Stimulated activated CD8-positive, alpha-beta memory T cell treated with anti-CD3 and anti-CD28 coated beads, Interleukin-12 subunit alpha, Interleukin-12 subunit beta, amount 100 ng/mL, for 1 hour (primary cell): ENCODE measurements around the gene LAMA3.

Experiments used
- DNase-seq: peaks from one replicate; pipeline ENCODE4 v3.0.0-alpha.2; 2020; ENCODE audit warnings: low read depth

LAMA3 gene, protein sequence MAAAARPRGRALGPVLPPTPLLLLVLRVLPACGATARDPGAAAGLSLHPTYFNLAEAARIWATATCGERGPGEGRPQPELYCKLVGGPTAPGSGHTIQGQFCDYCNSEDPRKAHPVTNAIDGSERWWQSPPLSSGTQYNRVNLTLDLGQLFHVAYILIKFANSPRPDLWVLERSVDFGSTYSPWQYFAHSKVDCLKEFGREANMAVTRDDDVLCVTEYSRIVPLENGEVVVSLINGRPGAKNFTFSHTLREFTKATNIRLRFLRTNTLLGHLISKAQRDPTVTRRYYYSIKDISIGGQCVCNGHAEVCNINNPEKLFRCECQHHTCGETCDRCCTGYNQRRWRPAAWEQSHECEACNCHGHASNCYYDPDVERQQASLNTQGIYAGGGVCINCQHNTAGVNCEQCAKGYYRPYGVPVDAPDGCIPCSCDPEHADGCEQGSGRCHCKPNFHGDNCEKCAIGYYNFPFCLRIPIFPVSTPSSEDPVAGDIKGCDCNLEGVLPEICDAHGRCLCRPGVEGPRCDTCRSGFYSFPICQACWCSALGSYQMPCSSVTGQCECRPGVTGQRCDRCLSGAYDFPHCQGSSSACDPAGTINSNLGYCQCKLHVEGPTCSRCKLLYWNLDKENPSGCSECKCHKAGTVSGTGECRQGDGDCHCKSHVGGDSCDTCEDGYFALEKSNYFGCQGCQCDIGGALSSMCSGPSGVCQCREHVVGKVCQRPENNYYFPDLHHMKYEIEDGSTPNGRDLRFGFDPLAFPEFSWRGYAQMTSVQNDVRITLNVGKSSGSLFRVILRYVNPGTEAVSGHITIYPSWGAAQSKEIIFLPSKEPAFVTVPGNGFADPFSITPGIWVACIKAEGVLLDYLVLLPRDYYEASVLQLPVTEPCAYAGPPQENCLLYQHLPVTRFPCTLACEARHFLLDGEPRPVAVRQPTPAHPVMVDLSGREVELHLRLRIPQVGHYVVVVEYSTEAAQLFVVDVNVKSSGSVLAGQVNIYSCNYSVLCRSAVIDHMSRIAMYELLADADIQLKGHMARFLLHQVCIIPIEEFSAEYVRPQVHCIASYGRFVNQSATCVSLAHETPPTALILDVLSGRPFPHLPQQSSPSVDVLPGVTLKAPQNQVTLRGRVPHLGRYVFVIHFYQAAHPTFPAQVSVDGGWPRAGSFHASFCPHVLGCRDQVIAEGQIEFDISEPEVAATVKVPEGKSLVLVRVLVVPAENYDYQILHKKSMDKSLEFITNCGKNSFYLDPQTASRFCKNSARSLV (N-terminal part only)

DNA sequence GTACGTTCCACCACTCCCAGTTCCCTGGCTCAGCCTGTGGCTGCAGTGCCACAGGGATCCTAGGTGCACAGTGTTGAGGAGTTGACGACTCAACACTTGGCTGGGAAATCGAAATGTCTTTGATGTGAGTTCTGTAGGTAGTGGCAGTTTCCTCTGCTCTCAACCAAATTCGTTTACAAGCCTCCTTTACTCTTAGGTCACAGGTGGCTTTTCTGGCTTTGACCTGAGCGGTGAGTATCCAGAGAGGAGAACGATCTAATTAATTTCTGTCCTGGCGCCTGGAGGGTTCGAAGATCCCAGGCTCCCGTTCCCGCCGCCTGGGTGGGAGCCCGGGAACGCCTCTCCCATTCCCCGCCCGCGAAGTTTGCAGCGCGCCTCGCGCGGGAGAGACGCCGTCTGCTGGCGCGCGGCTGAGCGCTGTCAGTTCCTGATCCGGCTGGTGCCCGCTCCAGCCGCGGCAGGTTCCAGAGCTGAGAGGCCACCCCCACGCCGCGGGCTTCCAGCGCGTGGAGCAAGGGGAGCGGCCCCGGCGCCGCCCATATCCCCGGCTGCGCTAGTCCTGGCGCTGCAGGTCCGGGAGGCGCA lies at the start of gene LAMA3:
Gene LAMA3 (plus strand): TSS at position 423 of the 585 bp plus-strand sequence. CDS start 231 bp downstream, outside the sequence.
- DNase-seq, result no peak

DNA sequence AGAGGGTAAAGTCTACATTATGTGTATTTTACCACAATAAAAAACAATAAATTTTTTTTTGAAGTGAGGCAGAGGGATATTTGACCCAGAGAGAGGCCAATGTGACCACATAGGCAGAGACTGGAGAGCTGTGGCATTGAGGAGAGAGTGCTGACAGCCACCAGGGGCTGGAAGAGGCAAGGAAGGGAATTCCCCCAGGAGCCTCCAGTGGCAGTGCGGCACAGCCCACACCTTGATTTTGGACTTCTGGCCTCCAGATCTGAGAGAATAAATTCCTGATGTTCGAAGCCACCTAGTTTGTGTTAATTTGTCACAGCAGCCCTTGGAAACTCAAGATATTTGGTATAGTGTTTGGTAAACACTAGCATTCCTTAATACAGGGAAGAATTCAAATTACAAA lies 49.2 kb upstream of the LAMA3 start:
- DNase-seq, result no peak

DNA sequence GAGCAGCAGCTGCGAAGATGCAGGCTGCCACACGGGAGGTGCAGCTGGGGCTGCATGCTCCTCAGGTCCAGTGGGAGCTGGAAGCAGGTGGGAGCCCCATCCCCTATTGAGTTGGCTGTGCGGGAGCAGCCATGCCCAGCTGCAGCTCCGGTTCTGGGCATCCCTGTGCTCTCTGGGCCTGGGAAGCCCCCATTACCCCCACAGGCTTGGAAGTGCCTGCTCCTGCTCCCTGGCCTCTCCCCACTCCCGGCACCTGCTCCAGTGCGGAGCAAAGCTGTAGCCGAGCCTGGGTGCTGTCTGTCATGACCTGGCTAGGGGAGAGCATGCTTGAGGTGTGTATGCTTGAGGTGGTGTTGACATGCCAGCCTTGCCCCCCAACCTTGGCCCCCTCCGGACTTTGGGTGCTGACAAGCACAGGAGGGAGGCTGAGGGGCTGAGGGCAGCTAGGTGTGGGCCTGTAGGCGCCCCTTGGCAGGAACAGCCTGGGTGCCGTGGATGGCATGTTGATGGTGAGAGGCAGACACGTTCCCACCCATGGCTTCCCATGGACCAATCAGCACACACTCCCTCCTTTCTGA lies 48.0 kb upstream of the LAMA3 start:
- DNase-seq, result no peak

DNA sequence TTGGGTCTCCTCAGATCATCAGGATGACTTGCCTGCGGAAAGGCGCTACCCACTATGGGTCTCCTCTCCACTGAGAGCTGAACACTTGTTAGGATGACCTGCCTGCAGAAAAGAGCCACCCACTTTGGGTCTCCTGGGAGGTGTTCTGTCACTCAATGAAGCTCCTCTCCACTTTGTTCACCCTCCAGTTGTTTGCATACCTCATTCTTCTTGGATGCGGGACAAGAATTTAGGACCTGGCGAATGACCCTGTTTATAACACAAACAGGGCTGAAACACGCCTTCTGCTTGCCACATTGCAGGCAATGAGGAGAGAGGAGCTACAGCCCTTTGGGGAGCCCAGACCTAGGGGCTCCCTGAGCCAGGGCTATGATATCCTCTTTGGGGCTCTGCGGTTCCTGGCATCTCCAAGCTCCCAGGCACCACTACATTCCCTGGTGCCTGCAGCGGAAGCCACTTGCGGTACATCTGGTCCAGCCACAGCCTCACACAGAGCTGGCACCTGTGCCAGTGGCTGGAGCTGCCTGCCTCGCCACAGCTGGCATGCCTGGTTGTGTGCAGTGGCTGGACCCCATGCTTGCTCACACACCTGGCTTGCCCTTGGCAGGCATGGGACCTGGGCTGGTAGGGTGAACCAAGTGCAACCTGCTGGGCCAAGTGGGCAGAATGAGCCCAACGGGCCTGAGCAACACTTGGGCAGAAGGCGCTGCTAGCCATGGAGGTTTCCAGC lies 47.2 kb upstream of the LAMA3 start:
- DNase-seq, result no peak

DNA sequence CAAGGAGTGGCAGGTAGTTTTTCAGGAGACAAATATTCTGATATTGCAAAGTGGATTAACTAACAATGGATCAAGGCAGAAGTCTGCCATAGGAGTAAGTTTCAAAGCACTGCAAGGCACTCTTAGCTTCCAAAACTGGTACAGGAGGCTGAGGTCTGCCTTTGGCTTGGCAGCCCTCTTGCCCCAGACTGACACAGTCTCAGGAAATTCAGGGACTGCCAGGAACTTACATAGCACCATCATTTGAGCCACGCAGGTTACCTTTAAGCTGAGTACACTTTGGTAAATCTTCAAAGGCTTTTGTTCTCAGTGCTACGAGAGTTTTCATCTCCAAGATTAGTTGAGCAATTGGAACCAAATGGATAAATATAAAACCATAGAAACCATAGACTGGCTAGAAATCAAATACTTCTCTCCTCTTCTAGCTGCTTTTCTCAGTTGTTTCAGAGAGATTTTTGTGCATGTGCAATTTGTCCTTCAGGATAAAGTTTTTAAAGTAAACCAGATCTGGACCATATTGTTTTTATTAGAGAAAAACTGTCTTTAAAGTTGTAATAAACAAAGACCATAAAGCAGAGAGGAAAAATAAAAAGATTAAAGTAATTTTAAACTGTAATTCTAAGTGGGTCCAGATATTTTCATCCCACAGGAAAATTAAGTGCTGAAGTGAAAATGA lies 45.3 kb upstream of the LAMA3 start:
- DNase-seq, result no peak

DNA sequence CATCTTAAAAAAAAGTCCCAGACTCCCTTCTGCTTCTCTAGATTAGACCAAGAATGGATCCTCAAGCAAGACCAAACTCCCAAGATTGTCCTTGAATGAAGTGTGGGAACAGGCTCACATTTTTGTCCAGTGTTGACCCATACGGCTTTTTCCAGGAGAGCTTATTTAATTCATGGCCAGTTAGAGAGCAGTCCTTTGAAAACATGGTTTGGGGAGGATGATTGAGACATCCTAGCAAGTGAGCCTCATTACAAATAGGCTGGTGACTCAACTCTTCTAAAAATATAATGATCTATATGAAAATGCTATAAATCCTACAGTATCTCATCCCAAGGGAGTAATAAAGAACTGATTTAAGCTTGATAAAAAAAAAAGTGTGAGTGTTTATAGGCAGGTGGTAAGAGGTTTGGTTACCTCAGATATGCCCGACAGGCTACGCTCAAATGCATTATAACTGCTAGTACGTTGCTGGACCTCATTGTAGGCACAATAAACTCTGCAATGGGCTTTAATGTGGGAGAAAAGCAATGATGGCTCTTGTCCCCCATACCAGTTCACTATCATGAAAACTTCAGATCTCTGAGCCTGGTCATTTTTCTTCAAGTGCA lies 43.6 kb upstream of the LAMA3 start:
- DNase-seq, result no peak

DNA sequence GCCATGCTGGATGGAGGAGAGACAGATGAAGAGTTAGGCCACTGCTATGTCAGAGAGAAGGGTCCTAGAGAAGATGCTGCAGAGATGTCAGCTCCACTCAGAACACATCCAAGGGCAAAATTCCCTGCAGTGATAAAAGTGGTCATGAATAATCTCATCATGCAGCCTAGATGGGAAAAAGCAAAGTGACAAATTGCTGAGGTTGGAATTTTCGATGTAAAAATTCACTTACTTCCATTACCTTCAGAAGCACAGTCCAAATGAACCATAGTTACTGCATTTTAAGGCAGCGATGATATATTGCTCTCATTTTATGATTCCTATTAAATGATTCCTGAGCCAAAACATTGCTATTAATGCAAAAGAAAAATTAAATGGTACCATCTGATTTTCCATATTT lies 43.0 kb upstream of the LAMA3 start:
- no peak for DNase-seq

DNA sequence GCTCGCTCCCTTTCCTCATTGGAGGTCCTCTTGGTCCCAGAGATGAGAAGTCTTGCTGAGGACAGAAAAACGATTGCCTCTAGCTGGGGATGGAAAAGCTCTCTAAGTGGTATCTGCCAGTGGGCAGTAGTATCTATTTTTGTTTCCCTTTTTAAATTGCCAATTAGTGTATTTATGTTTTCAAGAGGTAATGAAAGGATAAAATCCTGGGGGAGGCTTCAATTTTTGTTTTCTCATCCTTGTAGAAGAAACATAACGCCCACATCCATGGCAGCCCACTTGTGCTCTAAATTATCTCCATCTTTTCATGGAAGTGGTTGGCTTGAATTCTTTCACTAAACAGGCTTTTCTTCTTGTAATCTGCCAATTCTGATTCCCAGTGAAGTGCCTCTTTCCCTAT lies 40.8 kb upstream of the LAMA3 start:
- DNase-seq, result no peak

DNA sequence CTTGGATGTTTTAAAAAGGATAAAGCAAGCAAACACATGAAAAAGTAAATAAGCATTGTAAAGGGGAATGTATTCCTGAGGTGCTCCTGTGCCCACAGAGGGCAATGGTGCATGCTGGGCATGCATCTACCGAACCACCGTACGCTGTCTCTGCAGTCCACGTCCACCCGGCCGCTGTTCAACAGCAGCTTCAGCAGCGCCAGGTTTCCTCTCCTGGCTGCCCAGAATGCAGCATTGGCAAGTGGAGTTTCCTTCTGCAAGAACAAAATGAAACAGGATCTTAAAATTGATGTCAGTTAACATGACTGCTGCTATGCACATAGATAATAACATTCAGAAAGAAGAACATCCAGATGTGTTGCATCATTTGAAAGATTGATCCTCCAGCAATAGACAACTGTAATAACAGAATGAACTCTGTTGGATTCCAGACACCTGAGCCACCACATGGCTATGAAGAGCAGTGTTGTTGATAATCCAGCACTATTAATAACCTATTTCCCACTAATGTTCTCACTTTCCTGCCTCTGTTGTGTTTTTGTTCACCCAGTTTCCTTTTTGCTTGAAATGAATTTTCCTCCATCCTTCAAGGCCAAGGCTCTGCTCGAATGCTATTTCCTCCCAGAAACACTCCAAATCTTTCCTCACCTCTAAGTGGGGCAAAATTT lies 40.2 kb upstream of the LAMA3 start:
- no peak for DNase-seq

DNA sequence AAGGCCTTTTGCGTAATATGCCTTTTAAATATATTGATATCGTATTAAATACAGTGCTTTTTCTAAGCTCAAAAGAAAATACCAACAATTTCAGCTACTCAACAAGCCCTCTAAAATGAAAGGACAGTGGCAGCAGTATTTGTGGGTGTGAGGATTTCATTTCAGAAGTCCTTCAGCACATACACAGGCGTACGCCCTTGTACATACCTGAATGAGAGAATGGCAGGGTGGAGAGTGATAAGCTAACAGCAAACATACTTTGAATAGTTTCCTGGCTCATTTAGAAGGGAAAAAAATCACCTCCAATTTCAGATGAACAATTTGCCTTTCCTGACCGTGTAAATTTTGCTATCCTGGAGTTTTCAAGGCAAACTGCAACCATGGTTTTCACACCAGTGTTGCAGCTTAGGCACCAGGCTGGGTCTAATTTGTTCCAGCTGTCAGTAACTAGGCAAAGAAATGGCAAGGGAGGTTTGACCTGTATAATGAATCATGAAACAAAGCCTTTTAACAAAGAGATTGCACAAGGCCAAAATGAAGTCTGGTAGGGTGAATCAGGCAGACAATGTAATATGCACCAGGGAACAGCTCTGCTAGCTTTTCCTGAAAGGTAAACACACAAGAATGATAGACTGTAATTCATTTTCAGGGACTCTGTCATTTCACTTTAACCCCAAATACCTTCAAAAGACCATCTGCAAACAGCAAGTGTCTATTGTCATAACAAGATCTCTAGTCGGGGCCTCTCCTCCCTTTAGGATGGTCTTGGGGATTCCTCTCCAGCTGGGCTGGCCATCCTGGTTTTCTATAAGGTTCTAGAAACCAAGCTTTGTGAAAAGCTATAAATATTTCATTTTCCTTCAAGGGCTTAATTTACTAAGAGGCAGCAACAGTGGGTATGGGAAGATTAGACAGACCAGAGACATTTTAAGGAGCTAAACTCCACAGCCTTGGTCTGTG lies 38.0 kb upstream of the LAMA3 start:
- DNase-seq, result no peak

DNA sequence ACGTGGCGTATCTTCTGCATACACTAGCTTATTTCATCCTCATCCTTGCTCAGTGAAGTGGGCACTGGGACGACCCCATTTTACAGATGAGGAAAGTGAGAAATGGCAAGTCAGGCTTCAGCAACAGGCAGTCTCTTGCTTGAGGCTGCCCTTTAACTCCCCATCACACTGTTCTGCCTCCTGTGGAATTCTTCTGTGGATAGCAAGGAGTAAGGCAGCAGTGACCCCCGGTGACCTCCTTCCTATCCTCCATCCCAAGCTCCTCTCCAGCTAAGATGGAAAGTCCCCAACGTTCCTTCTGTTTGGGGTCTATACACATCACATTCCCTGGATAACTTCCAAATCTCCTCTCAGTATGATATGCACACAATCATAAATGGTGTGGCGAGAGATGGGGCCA lies 37.0 kb upstream of the LAMA3 start:
- no peak for DNase-seq

DNA sequence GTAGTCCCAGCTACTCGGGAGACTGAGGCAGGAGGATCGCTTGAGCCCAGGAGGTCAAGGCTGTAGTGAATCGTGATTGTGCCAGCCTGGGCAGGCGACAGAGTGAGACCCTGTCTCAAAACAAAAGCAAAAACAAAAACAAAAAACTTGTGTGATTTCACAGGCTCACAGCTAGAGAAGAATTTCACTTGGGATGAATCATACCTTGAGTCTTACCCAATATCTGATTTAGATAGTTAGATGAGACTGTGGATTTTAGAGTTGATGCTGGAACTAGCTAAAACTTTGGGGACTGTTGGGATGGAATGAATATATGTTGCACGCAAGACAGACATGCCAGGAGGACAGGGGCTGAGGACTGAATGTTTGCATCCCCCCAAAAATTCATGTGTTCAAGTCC lies 31.0 kb upstream of the LAMA3 start:
- DNase-seq, result no peak

DNA sequence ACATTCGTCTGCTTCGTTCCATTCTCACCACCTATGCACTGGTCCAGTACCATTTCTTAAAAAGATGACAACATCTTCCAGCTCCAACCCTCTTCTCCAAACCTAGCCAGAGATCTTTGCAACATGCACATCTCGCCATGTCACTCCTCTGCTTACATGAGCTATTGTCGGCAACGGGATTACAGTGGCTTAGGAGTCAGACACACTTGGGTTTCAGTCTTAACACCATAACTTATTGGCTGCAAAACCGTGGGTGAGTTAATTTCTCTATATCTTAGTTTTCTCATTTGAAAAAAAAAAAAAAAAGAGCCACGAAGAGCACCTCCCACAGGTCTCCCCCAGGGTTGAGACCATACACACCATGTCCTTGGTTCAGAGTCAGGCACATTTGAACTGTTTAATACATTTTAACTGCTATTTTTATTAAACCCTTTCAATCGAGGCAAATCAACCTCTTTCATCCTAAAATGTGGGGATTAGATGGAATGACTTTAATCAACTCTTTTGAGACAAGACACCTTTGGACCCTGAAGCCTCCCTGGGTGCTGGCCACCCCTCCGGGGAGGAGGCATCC lies 27.4 kb upstream of the LAMA3 start:
- no peak for DNase-seq

DNA sequence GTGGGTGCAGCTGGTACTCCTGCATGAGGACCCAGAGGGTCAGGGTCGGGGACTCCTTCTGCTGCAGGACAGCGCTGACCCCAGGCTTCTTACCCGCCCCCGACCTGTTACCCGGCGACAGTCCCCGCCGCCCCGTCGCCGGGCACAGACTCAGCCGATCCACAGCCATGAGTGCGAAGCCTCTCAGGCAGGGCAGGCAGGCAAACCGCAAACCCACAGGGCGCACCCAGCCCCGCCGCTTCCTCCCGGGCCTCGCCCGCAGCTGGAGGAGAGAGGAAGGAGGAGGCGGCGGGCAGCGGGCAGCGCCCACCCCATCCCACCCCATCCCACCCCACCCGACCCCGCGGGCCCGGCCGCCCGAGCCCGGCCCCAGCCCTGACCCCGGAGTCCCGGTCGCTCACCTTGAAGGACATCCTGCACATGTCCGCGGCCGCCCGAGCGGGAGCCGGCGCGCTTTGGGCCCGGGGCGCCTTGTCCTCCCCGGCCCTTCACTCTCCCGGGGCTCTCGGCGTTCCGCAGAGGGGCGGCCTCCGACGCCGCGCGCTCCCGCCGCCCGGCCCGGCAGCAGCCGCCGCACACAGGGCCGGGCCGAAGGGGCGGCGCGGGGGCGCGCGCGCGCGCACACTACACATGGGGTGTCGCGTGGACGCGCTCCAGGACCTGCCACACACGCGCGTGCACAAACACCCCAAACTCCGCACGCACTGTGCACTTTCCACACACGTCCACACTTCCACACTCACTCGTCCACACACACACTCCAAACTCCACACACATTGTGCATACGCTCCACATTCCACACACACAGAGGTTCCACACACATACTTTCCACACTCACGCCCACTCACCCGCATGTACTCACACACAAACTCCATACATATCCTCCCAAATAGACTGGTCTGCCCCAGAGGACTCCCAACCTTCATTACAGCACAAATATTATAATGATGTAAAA lies 26.7 kb upstream of the LAMA3 start, which contains the start of gene ANKRD29:
Gene ANKRD29 (minus strand): TSS at position 603 of the 955 bp plus-strand sequence. CDS start 181 bp downstream, at position 422.
- peak; percentile 20 for DNase-seq

DNA sequence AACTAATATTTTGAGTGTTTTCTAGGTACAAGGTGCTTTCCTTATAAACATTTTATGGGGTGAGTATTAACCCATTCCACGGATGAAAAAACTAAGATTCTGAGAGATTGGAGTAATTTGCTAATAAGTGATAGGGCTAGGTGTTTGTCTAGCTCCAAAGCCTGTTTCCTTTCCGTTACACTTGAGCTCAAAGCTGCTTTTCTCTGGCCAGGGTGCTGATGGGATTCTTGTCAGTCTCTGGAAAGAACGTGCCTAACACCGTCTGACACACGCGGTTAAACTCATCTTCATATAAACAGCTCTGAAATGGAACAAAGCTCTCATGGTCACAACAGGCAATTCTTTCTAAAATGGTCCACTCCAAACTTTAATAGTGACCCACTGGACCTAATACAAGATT lies 24.6 kb upstream of the LAMA3 start:
- DNase-seq, result no peak

DNA sequence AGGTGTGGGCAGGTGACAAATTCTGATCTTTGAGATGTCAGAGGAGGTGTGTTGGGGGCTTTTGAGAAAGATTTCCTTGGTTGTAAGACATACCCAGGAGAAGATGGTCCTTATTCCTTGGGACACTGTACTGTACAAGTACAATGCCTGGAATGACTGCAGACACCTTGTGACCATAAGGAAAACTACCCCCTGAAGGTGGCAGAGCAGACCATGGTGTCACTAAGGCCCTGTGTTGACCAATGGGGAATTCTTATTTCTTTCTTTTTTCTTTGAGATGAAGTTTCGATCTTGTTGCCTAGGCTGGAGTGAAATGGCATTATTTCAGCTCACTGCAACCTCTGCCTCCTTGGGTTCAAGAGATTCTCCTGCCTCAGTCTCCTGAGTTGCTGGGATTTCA lies 22.1 kb upstream of the LAMA3 start:
- DNase-seq, result no peak

DNA sequence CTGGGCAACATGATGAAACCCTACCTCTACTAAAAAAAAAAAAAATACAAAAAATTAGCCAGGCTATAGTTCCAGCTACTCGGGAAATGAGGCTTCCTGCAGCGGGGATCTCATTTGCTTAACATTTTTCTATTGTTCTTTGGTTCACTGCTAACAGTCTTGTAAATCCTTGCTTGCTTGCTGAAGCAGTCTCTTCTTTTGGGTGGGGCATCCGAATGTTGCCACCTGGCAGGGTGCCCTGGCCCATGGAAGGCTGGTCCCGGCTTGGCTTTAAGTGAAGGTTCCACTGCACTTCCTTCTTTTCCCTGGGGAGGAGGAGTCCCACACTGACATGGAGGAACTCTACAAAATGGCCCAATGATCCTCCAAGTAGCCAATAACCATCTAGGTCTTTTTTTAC lies 20.5 kb upstream of the LAMA3 start:
- DNase-seq, result no peak
